Activated CD8-positive, alpha-beta memory T cell treated with anti-CD3 and anti-CD28 coated beads, Interleukin-2, amount 50 U/mL, for 4 hours (primary cell): Measurements from ENCODE around the gene DUSP21.
"Not testable (repeated sequence)": the region's sequence is repeated elsewhere in the genome, so short reads cannot be mapped to it uniquely, and the experiment has no call there.

Experiments
- DNase-seq: peaks from one replicate; pipeline ENCODE4 v3.0.0-alpha.2; 2020

Gene DUSP21

DNA sequence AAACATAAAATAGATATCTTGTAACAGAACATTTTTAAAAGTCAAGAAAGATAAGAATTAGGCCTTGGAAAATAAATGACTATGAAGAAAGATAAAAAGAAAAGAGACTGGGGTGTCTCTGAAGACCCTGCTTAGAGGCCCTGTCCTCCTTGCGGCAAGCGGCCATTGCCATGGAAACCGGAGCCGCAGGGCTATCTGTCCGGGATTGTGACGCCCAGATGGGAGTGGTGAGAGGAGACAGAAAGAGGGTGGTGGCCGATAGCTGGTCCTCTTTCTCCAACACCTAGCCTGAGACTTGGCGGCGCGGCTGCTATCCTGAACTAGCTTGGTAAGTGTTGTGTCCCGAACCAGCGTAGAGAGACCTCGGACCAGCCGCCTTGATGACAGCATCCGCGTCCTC lies at the start of gene DUSP21:
DUSP21 (plus strand) TSS at position 269 of the 400 bp plus-strand sequence; CDS start at position 381, 112 bp downstream.
- DNase-seq = no peak

DNA sequence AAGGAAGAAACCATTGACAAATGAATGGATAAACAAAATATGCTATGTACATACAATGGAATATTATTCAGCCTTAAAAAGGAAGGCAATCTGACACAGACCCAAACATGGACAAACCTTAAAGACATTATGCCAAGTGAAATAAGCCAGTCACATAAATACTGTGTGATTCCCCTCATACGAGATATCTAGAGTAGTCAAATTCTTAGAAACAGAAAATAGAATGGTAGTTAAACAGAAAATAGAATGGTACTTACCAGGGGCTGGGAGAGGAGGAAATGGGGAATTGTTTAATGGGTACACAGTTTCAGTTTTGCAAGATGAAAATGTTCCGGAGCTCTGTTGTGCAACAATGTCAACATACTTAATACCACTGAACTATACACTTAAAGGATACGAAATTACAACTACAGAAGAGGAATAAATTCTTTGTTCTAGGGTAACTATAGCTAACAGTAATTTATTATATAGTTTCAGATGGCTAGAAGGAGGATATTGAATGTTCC lies 47.8 kb upstream of the DUSP21 start:
- DNase-seq = no peak

DNA sequence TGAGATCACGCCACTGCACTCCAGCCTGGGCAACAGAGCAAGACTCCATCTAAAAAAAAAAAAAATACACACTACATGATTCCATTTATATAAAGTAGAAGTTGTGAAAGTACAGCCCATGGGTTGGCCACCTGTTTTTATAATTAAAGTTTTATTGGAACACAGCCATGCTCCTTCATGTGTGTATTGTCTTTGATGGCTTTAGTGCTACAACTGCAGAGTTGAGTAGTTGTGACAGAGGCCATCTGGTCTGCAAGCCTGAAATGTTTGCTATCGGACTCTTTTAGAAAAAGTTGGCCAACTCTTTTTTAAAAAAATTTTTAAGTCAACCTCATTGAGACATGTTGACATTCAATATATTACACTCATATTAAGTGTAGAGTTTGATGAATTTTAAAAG lies 41.2 kb upstream of the DUSP21 start:
- DNase-seq = no peak

DNA sequence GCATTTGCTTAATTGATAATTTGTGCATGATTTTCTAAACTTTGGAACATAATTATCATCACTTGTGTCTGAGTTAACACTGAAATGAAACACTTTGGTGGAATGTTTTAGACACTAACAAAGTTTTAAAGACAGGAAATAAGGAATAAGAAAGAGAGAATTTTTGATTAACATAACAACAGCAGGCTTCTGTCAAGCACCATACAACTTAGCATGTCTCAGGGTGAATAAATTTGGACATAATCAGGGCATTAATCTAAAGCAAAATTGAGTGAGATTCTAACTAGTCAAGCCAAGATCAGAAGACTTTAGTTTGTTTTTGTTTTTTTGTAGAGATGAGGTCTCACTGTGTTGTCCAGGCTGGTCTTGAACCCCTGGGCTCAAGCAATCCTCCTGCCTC lies 28.1 kb upstream of the DUSP21 start:
- DNase-seq = no peak

DNA sequence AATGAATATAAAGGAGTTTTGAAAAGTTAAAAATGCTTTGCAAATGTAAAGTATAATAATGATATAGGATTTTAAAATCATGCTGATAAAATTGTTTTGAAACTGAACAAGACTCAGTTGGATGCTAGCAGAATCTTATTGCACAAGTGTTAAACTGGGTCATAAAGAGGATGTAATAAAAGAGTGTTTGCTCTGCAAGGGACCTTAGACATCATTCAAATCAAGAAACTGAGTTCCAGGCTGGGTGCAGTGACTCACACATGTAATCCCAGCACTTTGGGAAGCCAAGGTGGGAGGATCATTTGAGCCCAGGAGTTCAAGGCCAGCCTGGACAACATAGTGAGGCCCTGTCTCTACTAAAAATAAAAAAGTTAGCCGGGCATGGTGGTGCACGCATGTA lies 27.5 kb upstream of the DUSP21 start:
- no peak for DNase-seq

DNA sequence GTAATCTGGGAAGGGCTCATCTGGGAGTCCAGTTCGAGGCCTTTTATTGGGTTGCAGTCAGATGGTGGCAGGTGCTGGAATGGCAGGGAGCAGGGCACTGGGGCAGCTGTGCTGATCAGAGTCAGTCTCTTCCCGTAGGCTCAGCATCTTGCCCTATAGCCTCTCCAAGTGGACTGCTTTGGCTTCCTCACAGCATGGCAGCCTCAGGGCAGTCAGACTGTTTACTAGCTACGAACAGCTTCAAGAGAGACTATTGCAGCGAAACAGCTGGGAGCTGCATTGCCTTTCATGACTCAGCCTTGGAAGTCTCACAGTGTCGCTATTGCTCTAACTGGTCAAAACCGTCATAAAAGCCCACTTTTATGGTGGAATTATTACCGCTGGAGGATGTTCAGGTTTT lies 26.8 kb upstream of the DUSP21 start:
- DNase-seq = no peak

DNA sequence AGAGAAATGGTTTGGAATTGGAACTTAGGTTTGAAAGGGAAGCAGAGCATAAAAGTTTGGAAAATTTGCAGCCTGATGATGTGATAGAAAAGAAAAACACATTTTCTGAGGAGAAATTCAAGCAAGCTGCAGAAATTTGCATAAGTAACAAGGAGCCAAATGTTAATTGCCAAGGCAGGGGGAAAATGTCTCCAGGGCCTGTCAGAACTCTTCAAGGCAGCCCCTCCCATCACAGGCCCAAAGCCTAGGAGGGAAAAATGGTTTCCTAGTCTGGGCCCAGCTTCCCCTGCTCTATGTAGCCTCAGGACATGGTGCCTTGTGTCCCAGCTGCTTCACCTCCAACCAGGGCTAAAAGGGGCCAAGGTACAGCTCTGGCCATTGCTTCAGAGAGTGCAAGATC lies 21.2 kb upstream of the DUSP21 start:
- DNase-seq = no peak

DNA sequence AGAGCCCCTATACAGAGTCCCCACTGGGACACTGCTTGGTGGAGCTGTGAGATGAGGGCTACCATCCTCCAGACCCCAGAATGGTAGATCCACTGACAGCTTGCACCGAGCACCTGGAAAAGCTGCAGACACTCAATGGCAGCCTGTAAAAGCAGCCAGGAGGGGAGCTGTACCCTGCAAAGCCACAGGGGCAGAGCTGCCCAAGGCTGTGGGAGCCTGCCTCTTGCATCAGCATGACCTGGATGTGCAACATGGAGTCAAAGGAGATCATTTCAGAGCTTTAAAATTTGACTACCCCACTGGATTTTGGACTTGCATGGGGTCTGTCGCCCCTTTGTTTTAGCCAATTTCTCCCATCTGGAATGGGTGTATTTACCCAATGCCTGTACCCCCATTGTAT lies 20.6 kb upstream of the DUSP21 start:
- DNase-seq = not testable (repeated sequence)

DNA sequence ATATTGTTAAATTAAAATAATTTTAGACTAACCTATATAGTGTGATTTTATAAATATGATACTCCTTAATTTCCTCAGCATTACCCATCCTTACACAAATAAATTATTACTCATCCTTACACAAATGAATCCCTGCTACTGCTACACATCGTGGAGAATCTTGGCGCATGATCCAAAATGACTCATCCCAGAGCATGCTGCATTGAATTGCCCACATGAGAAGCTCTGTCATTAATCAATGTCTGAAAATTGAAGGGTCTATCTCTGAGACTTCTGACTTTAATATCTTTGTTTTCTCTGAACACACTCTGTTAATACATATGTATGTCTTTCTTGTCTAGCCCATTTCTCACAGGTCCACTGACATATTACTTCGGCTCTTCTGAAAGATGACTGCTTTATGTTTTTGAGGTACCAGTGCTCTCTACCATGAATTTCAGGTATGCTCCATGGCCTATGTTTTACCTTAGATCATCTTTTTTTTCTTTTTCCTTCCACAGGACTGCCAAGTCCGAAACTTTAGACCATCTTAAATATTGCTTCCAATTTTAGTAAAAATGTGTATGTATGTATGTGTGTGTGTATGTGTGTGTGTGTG lies 15.7 kb upstream of the DUSP21 start:
- DNase-seq = no peak

DNA sequence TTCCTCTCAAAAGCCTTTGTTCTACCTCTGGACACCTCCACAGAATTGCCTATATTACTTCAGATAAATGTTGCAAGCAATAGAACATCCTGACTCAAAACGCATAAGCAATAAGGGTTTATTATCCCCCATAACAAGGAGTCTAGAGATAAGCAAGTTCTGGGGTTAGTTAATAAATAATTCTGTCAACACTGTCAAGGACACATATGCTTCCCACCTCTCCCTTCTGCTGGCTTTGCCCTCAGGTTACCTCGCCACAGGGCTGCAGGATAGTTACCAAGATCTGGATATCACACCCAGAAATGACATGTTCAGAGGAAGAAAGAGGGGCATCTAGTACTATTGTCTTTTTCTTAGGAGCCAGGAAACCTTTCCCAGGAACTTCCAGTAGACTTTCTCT lies 14.0 kb upstream of the DUSP21 start:
- no peak for DNase-seq

DNA sequence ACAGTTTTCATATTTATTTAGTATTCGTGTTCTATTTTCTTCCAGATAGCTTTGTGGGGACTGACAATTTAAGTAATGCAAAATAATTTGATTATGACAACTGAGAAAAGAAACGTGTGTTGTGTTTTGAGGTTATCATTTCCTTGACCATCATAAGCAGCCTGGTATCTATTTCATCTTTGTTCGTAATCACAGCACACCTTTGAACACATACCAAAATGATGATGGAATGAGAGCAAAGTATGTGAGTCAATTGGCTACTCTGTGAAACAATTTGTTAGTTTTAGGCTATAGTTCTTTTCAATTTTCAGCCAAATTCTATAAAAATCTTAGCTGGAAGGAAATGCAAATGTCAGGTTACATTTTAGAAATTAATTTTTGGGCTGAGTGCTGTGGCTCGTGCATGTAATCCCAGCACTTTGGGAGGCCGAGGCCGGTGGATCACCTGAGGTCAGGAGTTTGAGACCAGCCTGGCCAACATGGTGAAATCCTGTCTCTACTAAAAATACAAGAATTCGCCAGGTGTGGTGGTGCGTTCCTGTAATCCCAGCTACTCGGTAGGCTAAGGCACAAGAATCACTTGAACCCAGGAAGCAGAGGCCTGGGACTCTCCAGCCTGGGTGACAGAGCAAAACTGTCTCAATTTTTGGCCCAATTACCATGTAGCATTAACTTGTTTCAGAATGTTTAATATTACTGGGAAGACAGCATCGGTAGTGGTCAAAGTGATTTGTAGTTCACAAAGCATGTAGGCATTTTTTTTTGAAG lies 1.1 kb upstream of the DUSP21 start:
- no peak for DNase-seq

DNA sequence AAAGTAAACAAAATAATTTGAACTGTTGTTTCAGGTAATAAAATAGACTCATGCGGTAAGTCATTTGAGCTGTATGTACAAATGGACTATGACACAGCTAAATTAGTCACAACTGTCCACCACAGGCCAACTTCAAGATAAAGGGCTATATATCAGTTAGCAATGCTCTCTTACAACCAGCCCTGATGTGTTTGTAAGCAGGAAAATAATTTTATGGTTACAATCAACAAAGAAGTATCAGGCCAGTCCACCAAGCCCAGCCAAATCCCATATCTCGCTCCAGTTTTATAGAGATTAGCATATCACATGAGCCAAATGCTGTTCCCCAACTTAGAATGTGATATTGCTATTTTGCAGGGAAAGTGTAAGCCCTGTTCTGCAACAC lies 511 bp upstream of the DUSP21 start:
- DNase-seq = no peak

DNA sequence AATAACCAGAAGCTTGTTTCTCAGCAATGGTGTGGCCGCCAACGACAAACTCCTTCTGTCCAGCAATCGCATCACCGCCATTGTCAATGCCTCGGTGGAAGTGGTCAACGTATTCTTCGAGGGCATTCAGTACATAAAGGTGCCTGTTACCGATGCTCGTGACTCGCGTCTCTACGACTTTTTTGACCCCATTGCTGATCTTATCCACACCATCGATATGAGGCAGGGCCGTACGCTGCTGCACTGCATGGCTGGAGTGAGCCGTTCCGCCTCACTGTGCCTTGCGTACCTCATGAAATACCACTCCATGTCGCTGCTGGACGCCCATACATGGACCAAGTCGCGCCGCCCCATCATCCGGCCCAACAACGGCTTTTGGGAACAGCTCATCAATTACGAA lies 383 bp downstream of the DUSP21 start:
- no peak for DNase-seq

DNA sequence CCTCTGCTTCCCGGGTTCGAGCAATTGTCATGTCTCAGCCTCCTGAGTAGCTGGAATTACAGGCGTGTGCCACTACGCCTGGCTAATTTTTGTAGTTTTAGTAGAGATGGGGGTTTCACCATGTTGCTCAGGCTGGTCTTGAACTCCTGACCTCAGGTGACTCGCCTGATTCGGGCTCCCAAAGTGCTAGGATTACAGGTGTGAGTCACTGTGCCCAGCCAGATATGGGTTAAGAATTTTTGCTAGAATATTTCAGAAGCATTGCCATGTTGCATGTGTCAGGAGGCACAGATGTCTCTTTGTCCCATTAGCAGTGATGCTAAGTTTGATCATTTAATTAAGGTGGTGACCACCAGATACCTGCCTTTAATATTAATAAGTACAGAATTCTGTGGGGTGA lies 7.1 kb downstream of the DUSP21 start:
- DNase-seq = not testable (repeated sequence)

DNA sequence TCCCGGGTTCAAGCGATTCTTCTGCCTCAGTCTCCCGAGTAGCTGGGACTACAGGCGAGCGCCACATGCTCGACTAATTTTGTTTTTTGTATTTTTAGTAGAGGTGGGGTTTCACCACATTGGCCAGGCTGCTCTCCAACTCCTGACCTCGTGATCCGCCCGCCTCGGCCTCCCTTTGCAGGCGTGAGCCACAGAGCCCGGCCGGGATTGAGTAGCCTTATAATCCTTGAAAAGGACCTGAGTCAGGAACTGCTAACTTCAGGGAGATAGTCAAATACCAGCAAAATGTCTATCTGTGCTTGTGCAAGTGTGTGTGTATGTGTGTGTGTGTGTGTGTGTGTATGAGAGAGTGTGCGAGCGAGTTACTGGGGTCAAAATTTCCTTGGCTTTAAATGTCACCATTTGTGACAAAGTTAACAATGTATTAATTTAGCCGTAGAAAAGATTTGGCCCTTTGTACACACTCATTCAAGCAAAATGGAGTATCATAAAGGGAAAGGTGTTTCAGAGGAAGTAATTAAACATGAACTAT lies 27.4 kb downstream of the DUSP21 start:
- no peak for DNase-seq

DNA sequence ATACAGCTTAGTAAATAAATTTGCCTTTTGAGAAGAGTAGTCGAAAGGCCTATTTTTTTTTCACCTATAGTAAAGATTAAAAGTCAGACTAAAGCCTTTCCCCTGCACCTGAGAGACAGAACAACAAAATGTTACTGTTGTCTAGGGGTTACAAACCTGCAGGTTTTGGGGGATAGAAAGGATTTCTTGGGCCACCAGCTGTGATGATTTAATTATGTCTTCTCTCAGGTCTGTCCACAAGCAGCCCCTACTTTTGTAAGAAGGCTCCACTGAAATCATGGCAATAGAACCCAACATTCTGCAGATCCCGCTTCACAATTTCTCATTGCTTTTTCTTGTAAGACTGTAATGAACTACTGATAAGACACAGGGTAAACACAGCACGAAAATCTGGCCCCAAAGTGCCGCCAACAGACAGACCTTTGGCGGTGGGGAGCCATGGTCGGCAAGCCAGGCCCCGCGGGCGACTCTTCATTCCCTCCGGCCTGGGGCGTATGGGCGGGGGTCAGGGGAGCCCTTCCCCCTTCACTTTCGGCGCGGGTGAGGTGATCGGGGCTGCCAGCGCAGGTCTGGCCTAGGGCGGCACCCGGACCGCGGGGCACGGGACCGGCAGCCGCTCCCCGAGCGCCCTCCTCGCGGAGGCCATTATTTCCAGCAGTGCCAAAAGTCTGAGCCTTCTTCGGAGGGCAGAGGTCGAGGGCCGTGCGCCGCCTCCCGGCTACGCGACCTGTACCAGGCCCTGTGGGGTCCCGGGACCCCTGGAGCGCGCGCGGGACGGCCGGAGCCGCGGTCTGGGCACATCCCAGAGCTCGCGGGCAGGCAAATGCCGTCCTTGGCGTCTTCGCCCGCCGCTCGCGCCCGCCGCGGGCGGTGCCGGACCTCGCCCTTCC lies 28.4 kb downstream of the DUSP21 start:
- peak; percentile 54 for DNase-seq

DNA sequence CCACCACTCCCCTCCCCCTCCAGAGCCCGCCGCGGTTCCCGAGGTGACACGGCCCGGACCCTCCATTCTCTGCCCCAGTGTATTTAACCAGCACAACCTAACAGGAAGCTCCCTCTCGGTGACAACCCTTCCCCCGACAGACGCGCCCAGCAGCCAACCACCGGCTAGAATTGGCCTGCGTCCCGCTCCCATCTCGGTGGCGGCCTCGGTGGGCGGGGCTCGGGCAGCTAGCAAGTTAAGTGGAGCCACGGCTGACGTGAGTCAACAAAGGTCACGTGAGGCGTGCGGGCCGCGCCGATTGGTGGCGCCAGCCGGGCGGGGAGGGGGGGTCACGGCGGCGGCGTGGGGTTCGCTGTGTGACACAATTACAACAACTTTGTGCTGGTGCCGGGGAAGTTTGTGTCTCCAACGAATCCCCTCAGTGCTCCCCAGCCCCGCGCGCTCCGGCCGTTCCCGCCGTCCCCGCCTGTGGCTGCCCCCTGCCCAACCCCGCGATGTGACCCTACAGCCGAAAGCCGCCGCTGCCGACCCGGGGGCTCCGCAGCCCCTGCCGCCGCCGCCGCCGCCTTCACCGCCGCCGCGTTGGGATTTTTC lies 29.1 kb downstream of the DUSP21 start, which contains the start of gene KDM6A:
KDM6A (plus strand) TSS at position 368 of the 594 bp plus-strand sequence. CDS start 364 bp downstream, outside the sequence.
- peak; percentile 99 for DNase-seq

DNA sequence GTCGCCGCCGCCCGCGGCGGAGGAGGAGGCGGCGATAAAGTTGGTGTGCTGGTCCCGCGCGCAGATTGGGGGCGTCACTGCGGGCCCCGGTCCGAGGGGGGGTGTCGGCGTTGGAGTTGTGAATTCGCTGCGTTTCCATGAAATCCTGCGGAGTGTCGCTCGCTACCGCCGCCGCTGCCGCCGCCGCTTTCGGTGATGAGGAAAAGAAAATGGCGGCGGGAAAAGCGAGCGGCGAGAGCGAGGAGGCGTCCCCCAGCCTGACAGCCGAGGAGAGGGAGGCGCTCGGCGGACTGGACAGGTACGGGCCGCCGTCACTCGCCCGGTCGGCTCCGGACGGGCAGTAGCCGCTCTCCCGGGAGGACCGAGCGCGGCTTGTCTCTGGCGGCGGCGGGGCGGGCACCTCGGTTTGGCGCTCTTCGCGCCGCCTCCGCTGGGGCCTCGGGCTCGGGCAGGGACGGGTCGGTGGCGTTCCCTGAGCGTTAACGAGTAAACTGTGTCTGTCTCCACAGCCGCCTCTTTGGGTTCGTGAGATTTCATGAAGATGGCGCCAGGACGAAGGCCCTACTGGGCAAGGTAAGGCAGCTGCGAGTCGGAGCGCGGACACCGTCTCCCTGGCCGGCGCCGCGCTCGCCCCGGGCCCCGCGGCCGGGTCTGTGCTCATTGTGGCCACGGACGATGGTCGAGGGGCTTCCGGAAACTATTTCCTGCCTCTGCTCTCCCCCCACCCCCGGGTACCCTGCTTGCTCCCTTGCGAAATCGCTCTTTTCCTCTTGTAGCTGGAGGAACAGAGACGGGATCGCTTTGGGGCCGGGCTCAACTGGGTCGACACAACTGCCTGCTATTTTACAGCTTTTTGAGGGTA lies 29.8 kb downstream of the DUSP21 start:
- peak; percentile 57 for DNase-seq

DNA sequence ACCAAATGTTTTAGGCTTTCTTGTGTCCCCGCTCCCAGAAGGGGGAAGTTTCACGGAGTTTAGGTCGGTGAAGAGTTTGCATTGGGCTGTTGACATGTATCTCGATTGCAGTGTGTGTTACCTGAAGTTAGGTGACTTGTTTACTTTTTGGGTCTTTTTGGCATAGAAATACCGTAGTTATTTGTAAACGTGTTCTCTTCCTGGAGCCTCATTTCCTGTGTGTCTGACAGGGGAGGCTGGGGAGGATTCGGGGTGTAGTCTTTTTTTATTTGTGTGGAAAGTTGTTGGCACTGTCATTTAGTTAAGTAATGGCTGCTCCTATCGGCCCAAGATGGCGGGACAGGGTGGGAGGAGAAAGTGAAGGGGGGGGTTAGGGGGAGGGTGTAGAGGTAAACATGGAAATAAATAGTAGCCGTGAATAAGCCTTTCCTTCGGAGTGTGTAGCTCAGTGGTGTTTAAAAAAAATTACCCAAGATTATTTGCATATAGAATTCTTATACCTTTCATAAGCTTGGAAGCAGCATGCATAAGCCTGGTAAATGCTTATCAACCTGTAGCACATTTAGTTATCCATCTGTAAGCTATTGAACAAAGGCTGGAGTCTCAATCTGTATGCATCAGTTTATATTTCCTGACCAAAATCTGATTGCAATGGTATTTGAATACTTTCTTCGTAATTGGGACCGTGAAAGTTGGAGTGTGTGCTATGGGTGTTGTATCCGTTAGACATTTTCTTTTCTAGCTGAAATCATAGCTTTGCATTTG lies 30.8 kb downstream of the DUSP21 start:
- DNase-seq = peak; percentile 48

DNA sequence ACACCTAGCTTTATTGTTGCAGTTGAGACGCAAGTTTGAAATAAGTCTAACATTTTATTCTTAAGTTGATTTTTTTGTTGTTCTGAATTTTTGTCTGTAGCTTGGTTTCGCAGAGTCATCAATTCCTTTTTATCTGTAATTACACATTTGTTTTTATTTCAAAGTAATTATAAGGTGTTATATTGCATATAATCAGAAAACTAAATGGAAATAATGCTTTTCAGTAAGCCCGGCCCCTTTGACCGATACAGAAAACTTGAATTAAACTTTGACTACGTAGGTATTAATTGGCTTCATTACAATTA lies 31.3 kb downstream of the DUSP21 start:
- no peak for DNase-seq

DNA sequence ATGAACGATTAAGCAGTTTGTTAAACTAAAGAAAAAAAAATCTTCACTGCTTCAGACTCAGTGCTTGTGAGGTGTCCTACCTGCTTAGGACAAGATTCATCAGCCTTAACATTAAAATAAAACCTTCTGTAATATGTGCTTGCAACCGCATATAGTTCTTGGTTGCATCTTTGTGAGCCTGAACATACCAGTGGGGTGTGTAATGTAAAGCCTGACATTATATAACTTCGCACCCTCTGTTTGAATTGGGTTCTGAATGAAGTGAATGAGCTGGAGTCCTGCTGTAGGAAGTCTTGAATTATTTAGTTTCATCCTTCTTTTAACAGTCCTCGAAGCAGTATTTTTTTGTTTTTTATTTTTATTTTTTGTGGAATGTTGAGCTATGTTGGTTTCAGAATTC lies 32.3 kb downstream of the DUSP21 start:
- DNase-seq = no peak
